ENCODE measurements around the gene ENKD1. TPM values are rescaled to one million over a fixed set of nuclear protein-coding genes. Genes with fewer than 3 reads are reported as not detected.
A peak's percentile ranks its signal among the peaks of the same experiment; 100 is the strongest.

The ENKD1 gene
- total RNA-seq, 2 donors from 2014 or later: 20.6 to 29.1 TPM

DNA sequence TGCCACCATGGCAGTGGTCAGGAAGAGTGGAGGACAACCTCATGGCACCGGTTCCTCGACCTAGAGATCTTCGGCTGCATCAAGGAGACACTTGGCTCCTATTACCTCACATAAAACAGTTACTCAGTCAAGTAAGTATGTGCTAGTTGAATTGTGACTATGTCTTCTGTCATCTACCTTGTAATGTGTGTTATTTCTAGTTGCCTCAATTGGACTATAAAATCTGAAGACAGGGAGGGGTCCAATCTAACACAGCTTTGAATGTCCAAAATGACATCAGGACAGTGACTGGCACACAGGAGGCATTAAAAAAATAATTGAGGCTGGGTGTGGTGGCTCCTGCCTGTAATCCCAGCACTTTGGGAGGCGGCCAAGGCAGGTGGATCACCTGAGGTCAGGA lies 17.2 kb upstream of the ENKD1 start:
- no peak for DNase-seq (ENCODE audit: low spot score)
- intact Hi-C loops (cut with DNase I): no loop called here
- no peak overlapping the region for H3K4me3 ChIP-seq
- no peaks in the 10 kb centered on the region for H3K4me1 ChIP-seq (replicated peaks)
- no peaks in the 10 kb centered on the region for H3K27me3 ChIP-seq (replicated peaks; ENCODE audit: insufficient read depth)
- TF ChIP-seq POLR2A (IDR thresholded peaks at IDR 0.05): no peak
- TF ChIP-seq, protein P1, sequence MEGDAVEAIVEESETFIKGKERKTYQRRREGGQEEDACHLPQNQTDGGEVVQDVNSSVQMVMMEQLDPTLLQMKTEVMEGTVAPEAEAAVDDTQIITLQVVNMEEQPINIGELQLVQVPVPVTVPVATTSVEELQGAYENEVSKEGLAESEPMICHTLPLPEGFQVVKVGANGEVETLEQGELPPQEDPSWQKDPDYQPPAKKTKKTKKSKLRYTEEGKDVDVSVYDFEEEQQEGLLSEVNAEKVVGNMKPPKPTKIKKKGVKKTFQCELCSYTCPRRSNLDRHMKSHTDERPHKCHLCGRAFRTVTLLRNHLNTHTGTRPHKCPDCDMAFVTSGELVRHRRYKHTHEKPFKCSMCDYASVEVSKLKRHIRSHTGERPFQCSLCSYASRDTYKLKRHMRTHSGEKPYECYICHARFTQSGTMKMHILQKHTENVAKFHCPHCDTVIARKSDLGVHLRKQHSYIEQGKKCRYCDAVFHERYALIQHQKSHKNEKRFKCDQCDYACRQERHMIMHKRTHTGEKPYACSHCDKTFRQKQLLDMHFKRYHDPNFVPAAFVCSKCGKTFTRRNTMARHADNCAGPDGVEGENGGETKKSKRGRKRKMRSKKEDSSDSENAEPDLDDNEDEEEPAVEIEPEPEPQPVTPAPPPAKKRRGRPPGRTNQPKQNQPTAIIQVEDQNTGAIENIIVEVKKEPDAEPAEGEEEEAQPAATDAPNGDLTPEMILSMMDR (IDR thresholded peaks at IDR 0.05): no peak
- no peak for TF ChIP-seq POLR2AphosphoS5 (IDR thresholded peaks at IDR 0.05)
- H3K9me3 ChIP-seq: no peaks in the 10 kb centered on the region
- WGBS: 96% methylated on average over 4 of the region's 4 CpGs
- no peak overlapping the region for H3K27ac ChIP-seq
- H3K36me3 ChIP-seq: no peaks in the 10 kb centered on the region

DNA sequence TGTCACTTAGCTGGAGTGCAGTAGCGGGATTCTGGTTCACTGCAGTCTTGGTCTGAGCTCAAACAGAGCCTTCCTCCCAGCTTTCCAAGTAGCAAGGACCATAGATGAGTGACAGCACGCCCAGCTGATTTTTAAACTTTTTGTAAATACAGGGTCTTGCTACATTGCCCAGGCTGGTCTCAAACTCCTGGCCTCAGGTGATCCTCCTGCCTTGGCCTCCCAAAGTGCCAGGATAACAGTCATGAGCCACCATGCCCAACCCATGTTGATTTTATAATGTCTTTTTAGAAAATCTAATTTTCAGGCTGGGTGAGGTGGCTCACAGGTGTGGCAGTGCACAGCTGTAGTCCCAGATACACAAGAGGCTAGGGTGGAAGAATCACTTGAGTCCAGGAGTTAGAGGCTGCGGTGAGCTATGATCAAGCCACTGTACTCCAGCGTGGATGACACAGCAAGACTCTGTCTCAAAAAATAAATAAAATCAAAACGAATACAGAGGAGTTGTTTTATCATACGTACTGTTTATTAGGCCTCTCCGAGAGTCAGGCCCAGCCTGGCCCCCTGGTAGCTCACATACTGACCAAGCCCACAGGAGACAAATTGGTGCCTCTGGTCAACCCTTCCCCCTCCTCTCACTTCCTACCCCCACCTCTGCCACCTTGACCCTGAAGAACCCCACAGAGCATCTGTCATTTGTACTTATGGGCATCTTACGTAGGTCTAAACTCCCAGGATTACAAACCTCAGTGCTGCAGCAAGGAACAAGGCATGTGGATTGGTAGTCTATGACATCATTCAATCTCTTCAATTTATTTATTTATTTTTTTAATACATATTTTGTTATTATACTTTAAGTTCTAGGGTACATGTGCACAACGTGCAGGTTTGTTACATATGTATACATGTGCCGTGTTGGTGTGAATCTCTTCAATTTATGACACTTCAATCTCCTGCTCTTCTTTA lies 13.7 kb upstream of the ENKD1 start:
- Histone ChIP-seq H3K4me3 (no peak overlapping the region), H3K4me1 (replicated peaks) (peaks cover 3% of the 10 kb centered on the region), H3K27ac (no peak overlapping the region), H3K9me3 (no peaks in the 10 kb centered on the region), H3K36me3 (no peaks in the 10 kb centered on the region), H3K27me3 (replicated peaks; ENCODE audit: insufficient read depth) (no peaks in the 10 kb centered on the region)
- intact Hi-C loops (cut with DNase I): loop anchor here (10.0 kb wide), 1 partner anchor 125 kb away; the partner anchor contains the start of genes RANBP10 and TSNAXIP1
- TF ChIP-seq POLR2A (IDR thresholded peaks at IDR 0.05): no peak
- TF ChIP-seq POLR2AphosphoS5 (IDR thresholded peaks at IDR 0.05): no peak
- TF ChIP-seq, protein P1 (IDR thresholded peaks at IDR 0.05): no peak
- 87% methylated on average over 10 of the region's 10 CpGs for WGBS
- DNase-seq (ENCODE audit: low spot score): no peak

DNA sequence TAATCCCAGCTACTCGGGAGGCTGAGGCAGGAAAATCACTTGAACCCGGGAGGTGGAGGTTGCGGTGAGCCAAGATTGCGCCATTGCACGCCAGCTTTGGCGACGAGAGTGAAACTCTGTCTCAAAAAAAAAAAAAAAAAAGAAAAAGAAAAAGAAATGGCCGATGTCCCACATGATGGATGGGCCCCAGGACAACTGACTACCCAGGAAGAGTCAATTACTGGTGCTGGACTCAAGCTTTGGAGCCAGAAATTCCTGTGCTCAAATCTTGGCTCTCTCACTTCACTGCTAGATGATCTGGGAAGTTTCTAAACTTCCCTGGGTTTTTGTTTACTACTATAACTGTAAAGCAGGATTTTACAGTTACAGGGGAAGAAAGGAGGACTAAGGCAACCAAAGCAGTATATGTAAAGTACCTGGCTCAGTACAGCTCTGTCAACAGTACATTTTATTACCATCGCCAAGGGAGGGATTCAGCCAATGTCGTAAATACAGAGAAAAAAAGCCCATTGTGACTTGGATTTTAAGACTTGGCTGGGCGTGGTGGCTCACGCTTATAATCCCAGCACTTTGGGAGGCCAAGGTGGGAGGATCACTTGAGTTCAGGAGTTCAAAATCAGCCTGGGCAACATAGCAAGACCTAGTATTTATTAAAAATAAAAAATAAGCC lies 11.9 kb upstream of the ENKD1 start:
- Histone ChIP-seq H3K9me3 (no peaks in the 10 kb centered on the region), H3K27ac (peak overlapping the region in 1 of 2 donors; percentile 46), H3K27me3 (replicated peaks; ENCODE audit: insufficient read depth) (no peaks in the 10 kb centered on the region), H3K4me3 (no peak overlapping the region), H3K36me3 (no peaks in the 10 kb centered on the region), H3K4me1 (replicated peaks) (peaks cover 9% of the 10 kb centered on the region)
- intact Hi-C loops (cut with DNase I): loop anchor here (10.0 kb wide), 1 partner anchor 126 kb away; the partner anchor contains the start of genes RANBP10 and TSNAXIP1
- peak; percentile 87 for TF ChIP-seq POLR2AphosphoS5 (IDR thresholded peaks at IDR 0.05)
- TF ChIP-seq POLR2A (IDR thresholded peaks at IDR 0.05): no peak
- TF ChIP-seq, protein P1 (IDR thresholded peaks at IDR 0.05): no peak
- 44% methylated on average over 12 of the region's 12 CpGs for WGBS
- DNase-seq (ENCODE audit: low spot score): peak; percentile 55

DNA sequence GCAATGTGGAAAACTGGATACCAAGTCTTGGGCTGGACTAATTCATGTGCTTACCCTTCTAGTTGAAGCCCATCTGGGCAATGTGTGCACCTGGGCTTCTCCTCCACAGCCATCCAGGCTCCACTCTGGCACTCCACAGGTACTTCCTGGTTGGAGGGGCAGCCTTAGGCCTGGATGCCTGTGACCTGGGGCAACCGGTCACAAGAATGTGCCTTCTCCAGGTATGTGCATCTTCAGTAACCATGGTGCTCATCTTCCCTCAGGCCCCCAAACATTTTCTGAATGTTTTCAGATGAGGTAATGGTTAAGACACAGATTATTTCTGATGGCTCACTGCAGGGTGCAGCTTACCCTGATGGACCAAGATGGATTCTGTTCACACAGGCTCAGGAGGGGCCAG lies 11.2 kb upstream of the ENKD1 start:
- no peak for DNase-seq (ENCODE audit: low spot score)
- no peak overlapping the region for H3K4me3 ChIP-seq
- peak overlapping the region in 1 of 2 donors; percentile 29 for H3K27ac ChIP-seq
- 100% methylated on average over 1 of the region's 1 CpG for WGBS
- TF ChIP-seq, protein P1 (IDR thresholded peaks at IDR 0.05): no peak
- no peak for TF ChIP-seq POLR2A (IDR thresholded peaks at IDR 0.05)
- no peak for TF ChIP-seq POLR2AphosphoS5 (IDR thresholded peaks at IDR 0.05)
- intact Hi-C loops (cut with DNase I): loop anchor here (10.0 kb wide), 1 partner anchor 127 kb away; the partner anchor contains the start of genes RANBP10 and TSNAXIP1
- H3K27me3 ChIP-seq (replicated peaks; ENCODE audit: insufficient read depth): no peaks in the 10 kb centered on the region
- peaks cover 12% of the 10 kb centered on the region for H3K4me1 ChIP-seq (replicated peaks)
- no peaks in the 10 kb centered on the region for H3K9me3 ChIP-seq
- H3K36me3 ChIP-seq: no peaks in the 10 kb centered on the region

Measured in prostate gland (tissue), 2 donors.